ENCODE data around the gene SEC14L2.

GRCh38 chr22:30429887-30430286 lies 33.1 kb downstream of the SEC14L2 start:
- TF ChIP-seq, protein P1, sequence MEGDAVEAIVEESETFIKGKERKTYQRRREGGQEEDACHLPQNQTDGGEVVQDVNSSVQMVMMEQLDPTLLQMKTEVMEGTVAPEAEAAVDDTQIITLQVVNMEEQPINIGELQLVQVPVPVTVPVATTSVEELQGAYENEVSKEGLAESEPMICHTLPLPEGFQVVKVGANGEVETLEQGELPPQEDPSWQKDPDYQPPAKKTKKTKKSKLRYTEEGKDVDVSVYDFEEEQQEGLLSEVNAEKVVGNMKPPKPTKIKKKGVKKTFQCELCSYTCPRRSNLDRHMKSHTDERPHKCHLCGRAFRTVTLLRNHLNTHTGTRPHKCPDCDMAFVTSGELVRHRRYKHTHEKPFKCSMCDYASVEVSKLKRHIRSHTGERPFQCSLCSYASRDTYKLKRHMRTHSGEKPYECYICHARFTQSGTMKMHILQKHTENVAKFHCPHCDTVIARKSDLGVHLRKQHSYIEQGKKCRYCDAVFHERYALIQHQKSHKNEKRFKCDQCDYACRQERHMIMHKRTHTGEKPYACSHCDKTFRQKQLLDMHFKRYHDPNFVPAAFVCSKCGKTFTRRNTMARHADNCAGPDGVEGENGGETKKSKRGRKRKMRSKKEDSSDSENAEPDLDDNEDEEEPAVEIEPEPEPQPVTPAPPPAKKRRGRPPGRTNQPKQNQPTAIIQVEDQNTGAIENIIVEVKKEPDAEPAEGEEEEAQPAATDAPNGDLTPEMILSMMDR (IDR thresholded peaks at IDR 0.05): no peak
- TF ChIP-seq POLR2A (IDR thresholded peaks at IDR 0.05): no peak
